CD4-positive, alpha-beta T cell (primary cell): Measurements from ENCODE around the gene PRDM16. TPM values are rescaled to one million over a fixed set of nuclear protein-coding genes. Genes with fewer than 3 reads are reported as not detected.

Experiments used
- ATAC-seq: fragments of 200-7000 bp; cut with Tn5 transposase; one replicate; pipeline ENCODE4 v1.10.0; 2022; ENCODE audit warnings: mild to moderate bottlenecking; ENCODE audit not compliant: poor library complexity
- CTCF ChIA-PET: fragments of 350-600 bp; sonication (Branson Sonifier 250); formaldehyde crosslinking; loops from one replicate; lab custom pipeline; 2021; ENCODE audit warnings: antibody characterized with exemption, inconsistent platforms; lab: Charles Lee
- POLR2A ChIA-PET: fragments of 350-600 bp; sonication (Branson Sonifier 250); formaldehyde crosslinking; loops from one replicate; lab custom pipeline; 2021; ENCODE audit warnings: antibody characterized with exemption, inconsistent platforms; lab: Charles Lee
- DNase-seq, 14 experiments: peaks; one replicate each; pipeline ENCODE4 v3.0.0-alpha.2; 2013 to 2020; ENCODE audit warnings: mixed read lengths in 2 of 14
- H3K27ac ChIP-seq, 2 donors: one replicate each; pipeline versions ENCODE4 v1.5.1 to v1.7.0; 2013; ENCODE audit warnings: low read length in 2 of 2, low read depth in 1 of 2, mild to moderate bottlenecking in 1 of 2
- H3K27me3 ChIP-seq, 2 experiments: 1 replicate in 1 of 2; 2 replicates in 1 of 2; pipeline versions ENCODE4 v1.6.1 to v1.7.0; 2013; ENCODE audit warnings: low read length in 2 of 2, control low read depth in 1 of 2, mild to moderate bottlenecking in 1 of 2, moderate library complexity in 1 of 2; ENCODE audit not compliant: insufficient read depth in 2 of 2, control insufficient read depth in 1 of 2
- H3K36me3 ChIP-seq: one replicate; pipeline ENCODE4 v1.6.1; 2013; ENCODE audit warnings: low read length, control low read depth; ENCODE audit not compliant: insufficient read depth
- H3K4me1 ChIP-seq: one replicate; pipeline ENCODE4 v1.6.1; 2013; ENCODE audit warnings: low read length, control low read depth; ENCODE audit not compliant: insufficient read depth
- H3K4me3 ChIP-seq: one replicate; pipeline ENCODE4 v1.5.1; 2013; ENCODE audit warnings: mild to moderate bottlenecking, low read length, moderate library complexity
- H3K9me3 ChIP-seq, 2 experiments: 1 replicate in 1 of 2; 2 replicates in 1 of 2; pipeline versions ENCODE4 v1.6.1 to v1.7.0; 2013; ENCODE audit warnings: low read length in 2 of 2, mild to moderate bottlenecking in 2 of 2, control low read depth in 1 of 2, moderate library complexity in 1 of 2; ENCODE audit not compliant: control insufficient read depth in 1 of 2, insufficient read depth in 1 of 2
- H3K27ac Mint-ChIP-seq: one replicate; pipeline ENCODE4 v1.8.0; 2020; ENCODE audit warnings: mixed read lengths
- H3K27me3 Mint-ChIP-seq: one replicate; pipeline ENCODE4 v1.8.0; 2021; ENCODE audit warnings: mixed read lengths
- H3K36me3 Mint-ChIP-seq: one replicate; pipeline ENCODE4 v1.8.0; 2021; ENCODE audit warnings: low read depth, mixed read lengths
- H3K4me1 Mint-ChIP-seq: one replicate; pipeline ENCODE4 v1.8.0; 2021; ENCODE audit warnings: low read depth, mixed read lengths
- H3K4me3 Mint-ChIP-seq: one replicate; pipeline ENCODE4 v1.8.0; 2020; ENCODE audit warnings: mild to moderate bottlenecking, mixed read lengths
- H3K9me3 Mint-ChIP-seq: one replicate; pipeline ENCODE4 v1.8.0; 2020; ENCODE audit warnings: mixed read lengths
- intact Hi-C, 2 experiments: fragments of 100-400 bp; cut with DNase I in 1 of 2; cut with micrococcal nuclease in 1 of 2; formaldehyde crosslinking; loops; one replicate each; pipeline versions ENCODE4 v1.15.1 to v1.9.0; 2023 to 2025; cut with DNase I, micrococcal nuclease
- total RNA-seq, 174 experiments: library from RNA in 2 of 174; stranded (reverse) in 2 of 174; gene quantifications; one replicate each; pipeline ENCODE4 v1.2.3 and lab custom pipeline; 2021 to 2026
- TF ChIP-seq, protein P1 (sequence below): fragments of 200-600 bp; IDR thresholded peaks from one replicate; pipeline ENCODE4 v1.8.0; 2022; ENCODE audit warnings: antibody characterized with exemption, mild to moderate bottlenecking

The PRDM16 gene
- total RNA-seq, 2 experiments from 2014 or later: not detected

DNA sequence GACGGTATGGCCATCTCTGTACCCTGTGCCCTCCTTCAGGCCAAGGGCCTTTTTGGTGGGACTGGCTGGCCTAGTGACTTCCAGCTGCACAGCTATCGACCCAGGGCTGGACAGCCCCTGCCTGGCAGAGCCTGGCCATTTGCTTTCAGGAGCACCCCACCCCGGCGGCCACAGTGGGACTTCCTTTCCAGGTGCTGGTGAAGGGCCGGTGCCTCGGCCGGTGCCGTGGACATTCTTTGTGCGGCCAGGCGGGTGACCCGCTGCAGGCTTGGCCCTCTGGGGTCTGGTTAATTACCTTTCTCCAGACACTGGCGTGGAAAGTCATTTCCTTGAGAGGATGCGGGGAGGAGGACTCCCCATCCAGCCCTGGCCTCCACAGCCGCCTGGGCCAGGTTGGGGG, 50.1 kb downstream of the PRDM16 start:
- Mint-ChIP-seq H3K4me1 (no peaks in the 10 kb centered on the region), H3K4me3 (no peak overlapping the region), H3K36me3 (no peaks in the 10 kb centered on the region), H3K27me3 (no peaks in the 10 kb centered on the region), H3K9me3 (no peaks in the 10 kb centered on the region), H3K27ac (no peak overlapping the region)
- TF ChIP-seq, protein P1, sequence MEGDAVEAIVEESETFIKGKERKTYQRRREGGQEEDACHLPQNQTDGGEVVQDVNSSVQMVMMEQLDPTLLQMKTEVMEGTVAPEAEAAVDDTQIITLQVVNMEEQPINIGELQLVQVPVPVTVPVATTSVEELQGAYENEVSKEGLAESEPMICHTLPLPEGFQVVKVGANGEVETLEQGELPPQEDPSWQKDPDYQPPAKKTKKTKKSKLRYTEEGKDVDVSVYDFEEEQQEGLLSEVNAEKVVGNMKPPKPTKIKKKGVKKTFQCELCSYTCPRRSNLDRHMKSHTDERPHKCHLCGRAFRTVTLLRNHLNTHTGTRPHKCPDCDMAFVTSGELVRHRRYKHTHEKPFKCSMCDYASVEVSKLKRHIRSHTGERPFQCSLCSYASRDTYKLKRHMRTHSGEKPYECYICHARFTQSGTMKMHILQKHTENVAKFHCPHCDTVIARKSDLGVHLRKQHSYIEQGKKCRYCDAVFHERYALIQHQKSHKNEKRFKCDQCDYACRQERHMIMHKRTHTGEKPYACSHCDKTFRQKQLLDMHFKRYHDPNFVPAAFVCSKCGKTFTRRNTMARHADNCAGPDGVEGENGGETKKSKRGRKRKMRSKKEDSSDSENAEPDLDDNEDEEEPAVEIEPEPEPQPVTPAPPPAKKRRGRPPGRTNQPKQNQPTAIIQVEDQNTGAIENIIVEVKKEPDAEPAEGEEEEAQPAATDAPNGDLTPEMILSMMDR: no peak
- H3K4me3 ChIP-seq: no peak overlapping the region
- no peaks in the 10 kb centered on the region for H3K27me3 ChIP-seq
- DNase-seq (no peak), ATAC-seq (no peak)
- H3K9me3 ChIP-seq: peaks cover 0 to 27% of the 10 kb centered on the region in 2 experiments
- intact Hi-C loops: no loop called here
- H3K36me3 ChIP-seq: no peaks in the 10 kb centered on the region
- no peaks in the 10 kb centered on the region for H3K4me1 ChIP-seq
- ChIA-PET CTCF (no interaction called here), POLR2A (no interaction called here)
- no peak overlapping the region for H3K27ac ChIP-seq

DNA sequence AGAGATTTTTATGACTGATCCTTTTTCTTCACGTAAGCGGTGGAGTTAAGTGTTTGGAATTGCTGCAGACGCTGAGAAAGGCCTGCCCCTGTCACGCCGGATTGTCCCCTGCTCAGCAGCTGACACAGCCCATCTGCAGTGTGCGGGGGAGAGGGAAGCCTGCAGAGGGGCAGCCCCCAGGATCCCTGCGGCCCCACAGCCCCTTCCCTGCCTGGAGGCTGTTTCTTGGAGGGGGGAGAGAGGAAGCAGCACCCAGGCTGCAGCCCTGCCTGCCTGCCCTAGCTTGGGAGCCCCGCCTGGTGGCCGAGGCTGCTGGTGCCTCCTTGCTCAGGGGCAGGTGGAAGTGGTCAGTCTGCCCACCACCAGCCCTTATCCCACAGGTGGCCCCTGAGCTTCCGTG, 50.7 kb downstream of the PRDM16 start:
- Histone ChIP-seq H3K4me1 (no peaks in the 10 kb centered on the region), H3K36me3 (no peaks in the 10 kb centered on the region), H3K27me3 (no peaks in the 10 kb centered on the region), H3K9me3 (peaks cover 0 to 20% of the 10 kb centered on the region in 2 experiments), H3K4me3 (no peak overlapping the region), H3K27ac (no peak overlapping the region)
- no peaks in the 10 kb centered on the region for H3K4me1 Mint-ChIP-seq
- ATAC-seq: no peak
- CTCF ChIA-PET: no interaction called here
- intact Hi-C loops: no loop called here
- no peaks in the 10 kb centered on the region for H3K36me3 Mint-ChIP-seq
- H3K4me3 Mint-ChIP-seq: no peak overlapping the region
- H3K27me3 Mint-ChIP-seq: no peaks in the 10 kb centered on the region
- H3K27ac Mint-ChIP-seq: no peak overlapping the region
- no peaks in the 10 kb centered on the region for H3K9me3 Mint-ChIP-seq
- POLR2A ChIA-PET: no interaction called here
- no peak for DNase-seq
- TF ChIP-seq, protein P1: no peak

DNA sequence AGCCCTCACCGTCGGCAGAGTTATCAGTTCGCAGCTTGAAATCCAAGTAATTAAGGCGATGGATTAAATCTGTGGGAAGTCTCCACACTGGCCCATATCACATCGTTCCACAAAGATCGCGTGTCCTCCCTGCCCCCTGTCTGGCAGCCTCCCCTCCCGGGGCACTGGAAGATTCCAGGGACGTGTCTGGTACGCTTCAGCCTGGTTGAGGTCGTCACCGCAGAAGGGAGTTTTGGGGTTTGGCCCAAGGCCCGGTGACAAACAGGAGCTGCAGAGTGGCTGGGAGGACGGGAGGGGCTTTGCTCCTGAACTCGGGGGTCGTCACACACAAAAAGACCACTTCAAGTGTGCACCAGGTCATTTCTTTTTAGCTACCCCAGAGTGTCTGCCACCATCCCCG, 51.1 kb downstream of the PRDM16 start:
- no peaks in the 10 kb centered on the region for H3K36me3 ChIP-seq
- Mint-ChIP-seq H3K4me1 (no peaks in the 10 kb centered on the region), H3K9me3 (no peaks in the 10 kb centered on the region), H3K27ac (no peak overlapping the region), H3K4me3 (no peak overlapping the region), H3K27me3 (no peaks in the 10 kb centered on the region), H3K36me3 (no peaks in the 10 kb centered on the region)
- DNase-seq (no peak), ATAC-seq (no peak)
- TF ChIP-seq, protein P1: no peak
- H3K27ac ChIP-seq: no peak overlapping the region
- no peak overlapping the region for H3K4me3 ChIP-seq
- intact Hi-C loops: no loop called here
- ChIA-PET POLR2A (no interaction called here), CTCF (no interaction called here)
- H3K4me1 ChIP-seq: no peaks in the 10 kb centered on the region
- peaks cover 0 to 17% of the 10 kb centered on the region in 2 experiments for H3K9me3 ChIP-seq
- H3K27me3 ChIP-seq: no peaks in the 10 kb centered on the region
